LHCN-M2 (cell line): Measurements from ENCODE around the gene TMEM9. TPM values are rescaled to one million over a fixed set of nuclear protein-coding genes. Genes with fewer than 3 reads are reported as not detected.

Experiments
- DNase-seq: peaks from one replicate; pipeline ENCODE4 v3.0.0-alpha.2; 2012; ENCODE audit warnings: low read depth
- total RNA-seq: library from RNA; depleted of rRNA; stranded (reverse); fragments of >200 nt; gene quantifications from 2 replicates; pipeline ENCODE4 v1.2.3, GENCODE V29; 2014

Gene TMEM9
- total RNA-seq, 1 experiment from 2014 or later, result 105 TPM

GRCh38 chr1:201109651-201110050, 44.6 kb downstream of the TMEM9 start:
- no peak for DNase-seq

GRCh38 chr1:201108614-201109013, 45.7 kb downstream of the TMEM9 start:
- DNase-seq, result no peak

- DNase-seq, result no peak
Measured at GRCh38 chr1:201105688-201106087, 48.6 kb downstream of the TMEM9 start.

- no peak for DNase-seq
Measured at GRCh38 chr1:201104141-201104540, 50.1 kb downstream of the TMEM9 start.

GRCh38 chr1:201103666-201104065, 50.6 kb downstream of the TMEM9 start:
- DNase-seq, result no peak

GRCh38 chr1:201100169-201100930, 53.9 kb downstream of the TMEM9 start:
- no peak for DNase-seq

- no peak for DNase-seq
Measured at GRCh38 chr1:201098992-201099677, 55.1 kb downstream of the TMEM9 start.

- no peak for DNase-seq
Measured at GRCh38 chr1:201096977-201097856, 57.1 kb downstream of the TMEM9 start.

GRCh38 chr1:201096041-201096461, 58.2 kb downstream of the TMEM9 start:
- peak; percentile 79 for DNase-seq

- DNase-seq, result no peak
Measured at GRCh38 chr1:201095581-201095980, 58.7 kb downstream of the TMEM9 start.

GRCh38 chr1:201094832-201095231, 59.4 kb downstream of the TMEM9 start:
- DNase-seq, result no peak

GRCh38 chr1:201093962-201094361, 60.3 kb downstream of the TMEM9 start:
- DNase-seq, result no peak

- DNase-seq, result no peak
Measured at GRCh38 chr1:201093561-201093960, 60.7 kb downstream of the TMEM9 start.

GRCh38 chr1:201092738-201093137, 61.5 kb downstream of the TMEM9 start:
- no peak for DNase-seq

GRCh38 chr1:201091256-201091655, 63.0 kb downstream of the TMEM9 start:
- DNase-seq, result no peak

GRCh38 chr1:201090541-201090940, 63.7 kb downstream of the TMEM9 start:
- no peak for DNase-seq

GRCh38 chr1:201089596-201089995, 64.7 kb downstream of the TMEM9 start:
- DNase-seq, result no peak

GRCh38 chr1:201088901-201089525, 65.3 kb downstream of the TMEM9 start:
- DNase-seq, result no peak

- DNase-seq, result no peak
Measured at GRCh38 chr1:201088395-201088794, 65.9 kb downstream of the TMEM9 start.

GRCh38 chr1:201085902-201086735, 68.2 kb downstream of the TMEM9 start:
- DNase-seq, result peak; percentile 43
